ENCODE results near the gene OPHN1. TPM values are rescaled to one million over a fixed set of nuclear protein-coding genes. Genes with fewer than 3 reads are reported as not detected.
"Not testable (repeated sequence)": the region's sequence is repeated elsewhere in the genome, so short reads cannot be mapped to it uniquely, and the experiment has no call there.

The OPHN1 gene
- total RNA-seq, 2 experiments from 2014 or later: not detected

DNA sequence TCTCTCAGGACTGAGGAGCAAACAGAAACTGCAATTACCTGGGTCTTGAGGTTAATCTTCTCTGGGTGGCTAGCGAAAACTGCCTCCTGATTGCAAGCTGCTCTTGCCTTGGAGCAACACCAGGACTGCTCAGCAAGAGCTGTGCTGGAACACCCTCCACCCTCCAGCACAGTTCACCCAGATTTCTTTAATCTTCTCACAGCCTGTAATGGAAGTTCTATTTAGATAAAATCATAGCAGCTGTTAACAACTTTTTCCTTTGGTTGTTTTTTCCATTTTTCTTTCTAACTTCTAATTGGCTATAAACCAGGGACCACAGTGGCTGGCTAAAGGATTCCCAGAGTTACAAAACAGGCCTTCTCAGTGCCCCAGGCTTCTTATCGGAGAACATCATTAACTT, 36.3 kb downstream of the OPHN1 start:
- no peak overlapping the region for H3K27ac Mint-ChIP-seq
- Histone ChIP-seq H3K36me3 (ENCODE audit: insufficient read depth, low read length) (no peaks in the 10 kb centered on the region), H3K27me3 (ENCODE audit: control insufficient read depth in 1 of 2, insufficient read depth in 2 of 2, low read length in 2 of 2) (no peaks in the 10 kb centered on the region), H3K27ac (ENCODE audit: low read depth in 1 of 2, low read length in 2 of 2) (no peak overlapping the region), H3K4me3 (ENCODE audit: low read length) (no peak overlapping the region), H3K4me1 (ENCODE audit: insufficient read depth, low read length) (no peaks in the 10 kb centered on the region), H3K9me3 (ENCODE audit: control insufficient read depth in 1 of 2, insufficient read depth in 1 of 2, low read length in 2 of 2) (no peaks in the 10 kb centered on the region)
- no peak overlapping the region for H3K4me3 Mint-ChIP-seq
- ATAC-seq (ENCODE audit: poor library complexity) (no peak), DNase-seq (no peak)
- H3K9me3 Mint-ChIP-seq: no peaks in the 10 kb centered on the region
- H3K36me3 Mint-ChIP-seq (ENCODE audit: low read depth): no peaks in the 10 kb centered on the region
- TF ChIP-seq, protein P1, sequence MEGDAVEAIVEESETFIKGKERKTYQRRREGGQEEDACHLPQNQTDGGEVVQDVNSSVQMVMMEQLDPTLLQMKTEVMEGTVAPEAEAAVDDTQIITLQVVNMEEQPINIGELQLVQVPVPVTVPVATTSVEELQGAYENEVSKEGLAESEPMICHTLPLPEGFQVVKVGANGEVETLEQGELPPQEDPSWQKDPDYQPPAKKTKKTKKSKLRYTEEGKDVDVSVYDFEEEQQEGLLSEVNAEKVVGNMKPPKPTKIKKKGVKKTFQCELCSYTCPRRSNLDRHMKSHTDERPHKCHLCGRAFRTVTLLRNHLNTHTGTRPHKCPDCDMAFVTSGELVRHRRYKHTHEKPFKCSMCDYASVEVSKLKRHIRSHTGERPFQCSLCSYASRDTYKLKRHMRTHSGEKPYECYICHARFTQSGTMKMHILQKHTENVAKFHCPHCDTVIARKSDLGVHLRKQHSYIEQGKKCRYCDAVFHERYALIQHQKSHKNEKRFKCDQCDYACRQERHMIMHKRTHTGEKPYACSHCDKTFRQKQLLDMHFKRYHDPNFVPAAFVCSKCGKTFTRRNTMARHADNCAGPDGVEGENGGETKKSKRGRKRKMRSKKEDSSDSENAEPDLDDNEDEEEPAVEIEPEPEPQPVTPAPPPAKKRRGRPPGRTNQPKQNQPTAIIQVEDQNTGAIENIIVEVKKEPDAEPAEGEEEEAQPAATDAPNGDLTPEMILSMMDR (IDR thresholded peaks at IDR 0.05): no peak
- H3K4me1 Mint-ChIP-seq (ENCODE audit: low read depth): no peaks in the 10 kb centered on the region
- intact Hi-C loops (cut with DNase I, micrococcal nuclease): no loop called here
- peaks cover 5% of the 10 kb centered on the region for H3K27me3 Mint-ChIP-seq
- CTCF ChIA-PET: no interaction called here
- POLR2A ChIA-PET: no interaction called here

DNA sequence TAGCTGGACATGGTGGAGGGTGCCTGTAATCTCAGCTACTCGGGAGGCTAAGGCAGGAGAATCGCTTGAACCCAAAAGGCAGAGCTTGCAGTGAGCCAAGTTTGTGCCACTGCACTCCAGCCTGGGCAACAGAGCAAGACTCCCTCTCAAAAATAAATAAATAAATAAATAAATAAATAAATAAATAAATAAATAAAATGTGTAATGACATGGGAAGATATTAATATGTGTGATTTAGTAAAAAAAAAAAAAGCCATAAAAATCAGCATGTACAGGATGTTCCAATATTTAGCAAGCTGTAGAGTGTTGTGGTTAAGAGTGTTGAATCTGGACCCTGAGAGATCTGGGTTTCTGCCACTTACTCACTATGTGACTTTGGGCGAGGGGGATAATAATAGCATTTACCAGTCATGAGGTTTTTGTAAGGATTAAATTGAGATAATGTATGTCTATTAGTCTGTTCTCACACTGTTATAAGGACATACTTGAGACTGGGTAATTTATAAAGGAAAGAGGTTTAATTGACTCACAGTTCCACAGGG, 43.8 kb downstream of the OPHN1 start:
- H3K4me1 Mint-ChIP-seq (ENCODE audit: low read depth); H3K27me3 Mint-ChIP-seq; H3K36me3 Mint-ChIP-seq (ENCODE audit: low read depth); CTCF ChIA-PET; H3K9me3 ChIP-seq (ENCODE audit: control insufficient read depth in 1 of 2, insufficient read depth in 1 of 2, low read length in 2 of 2); DNase-seq; H3K27me3 ChIP-seq (ENCODE audit: control insufficient read depth in 1 of 2, insufficient read depth in 2 of 2, low read length in 2 of 2); H3K4me1 ChIP-seq (ENCODE audit: insufficient read depth, low read length); H3K27ac ChIP-seq (ENCODE audit: low read depth in 1 of 2, low read length in 2 of 2); H3K9me3 Mint-ChIP-seq; intact Hi-C loops (cut with DNase I, micrococcal nuclease); H3K4me3 ChIP-seq (ENCODE audit: low read length); H3K27ac Mint-ChIP-seq; POLR2A ChIA-PET; H3K4me3 Mint-ChIP-seq; H3K36me3 ChIP-seq (ENCODE audit: insufficient read depth, low read length); ATAC-seq (ENCODE audit: poor library complexity): not testable (repeated sequence)

DNA sequence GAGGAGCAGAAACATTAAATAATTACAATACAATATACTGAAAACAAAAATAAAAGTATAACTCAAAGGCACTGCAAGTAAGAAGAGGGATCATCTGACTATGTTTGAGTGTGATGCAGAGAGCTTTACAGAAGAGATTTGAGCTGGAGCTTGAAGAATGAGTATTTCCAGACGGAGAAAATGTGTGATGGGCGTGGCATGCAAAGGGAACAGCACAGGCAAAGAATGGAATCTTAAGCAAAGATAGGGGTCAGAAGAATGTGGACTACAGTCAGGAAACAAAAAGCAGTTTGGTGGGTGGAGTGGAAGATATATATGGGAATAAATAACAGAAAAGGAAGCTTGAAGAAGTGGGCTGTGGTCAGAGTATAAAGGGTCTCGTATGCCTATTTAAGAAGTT, 45.5 kb downstream of the OPHN1 start:
- ChIA-PET POLR2A (no interaction called here), CTCF (no interaction called here)
- no peak for DNase-seq
- Mint-ChIP-seq H3K36me3 (ENCODE audit: low read depth) (no peaks in the 10 kb centered on the region), H3K4me1 (ENCODE audit: low read depth) (no peaks in the 10 kb centered on the region), H3K4me3 (no peak overlapping the region), H3K27ac (no peak overlapping the region), H3K27me3 (no peaks in the 10 kb centered on the region), H3K9me3 (no peaks in the 10 kb centered on the region)
- intact Hi-C loops (cut with DNase I, micrococcal nuclease): no loop called here
- Histone ChIP-seq H3K36me3 (ENCODE audit: insufficient read depth, low read length) (no peaks in the 10 kb centered on the region), H3K27me3 (ENCODE audit: control insufficient read depth in 1 of 2, insufficient read depth in 2 of 2, low read length in 2 of 2) (no peaks in the 10 kb centered on the region), H3K9me3 (ENCODE audit: control insufficient read depth in 1 of 2, insufficient read depth in 1 of 2, low read length in 2 of 2) (no peaks in the 10 kb centered on the region), H3K4me3 (ENCODE audit: low read length) (no peak overlapping the region), H3K27ac (ENCODE audit: low read depth in 1 of 2, low read length in 2 of 2) (no peak overlapping the region), H3K4me1 (ENCODE audit: insufficient read depth, low read length) (no peaks in the 10 kb centered on the region)
- TF ChIP-seq, protein P1 (IDR thresholded peaks at IDR 0.05): no peak
- ATAC-seq (ENCODE audit: poor library complexity): no peak

GRCh38 chrX:68383540-68383939, 49.8 kb downstream of the OPHN1 start:
- no peak overlapping the region for H3K27ac ChIP-seq (ENCODE audit: low read depth in 1 of 2, low read length in 2 of 2)
- ATAC-seq (ENCODE audit: poor library complexity) (no peak), DNase-seq (no peak)
- intact Hi-C loops (cut with DNase I, micrococcal nuclease): no loop called here
- H3K4me3 ChIP-seq (ENCODE audit: low read length): no peak overlapping the region
- no peaks in the 10 kb centered on the region for H3K4me1 ChIP-seq (ENCODE audit: insufficient read depth, low read length)
- TF ChIP-seq, protein P1 (IDR thresholded peaks at IDR 0.05): no peak
- ChIA-PET CTCF (no interaction called here), POLR2A (no interaction called here)
- no peaks in the 10 kb centered on the region for H3K9me3 ChIP-seq (ENCODE audit: control insufficient read depth in 1 of 2, insufficient read depth in 1 of 2, low read length in 2 of 2)
- H3K36me3 ChIP-seq (ENCODE audit: insufficient read depth, low read length): no peaks in the 10 kb centered on the region
- no peaks in the 10 kb centered on the region for H3K27me3 ChIP-seq (ENCODE audit: control insufficient read depth in 1 of 2, insufficient read depth in 2 of 2, low read length in 2 of 2)
- H3K4me3 Mint-ChIP-seq: no peak overlapping the region
- H3K4me1 Mint-ChIP-seq (ENCODE audit: low read depth): no peaks in the 10 kb centered on the region
- H3K9me3 Mint-ChIP-seq: no peaks in the 10 kb centered on the region
- H3K27me3 Mint-ChIP-seq: no peaks in the 10 kb centered on the region
- no peak overlapping the region for H3K27ac Mint-ChIP-seq
- H3K36me3 Mint-ChIP-seq (ENCODE audit: low read depth): no peaks in the 10 kb centered on the region

GRCh38 chrX:68377579-68377978, 55.7 kb downstream of the OPHN1 start:
- H3K4me1 ChIP-seq (ENCODE audit: insufficient read depth, low read length); ATAC-seq (ENCODE audit: poor library complexity); intact Hi-C loops (cut with DNase I, micrococcal nuclease); H3K27ac ChIP-seq (ENCODE audit: low read depth in 1 of 2, low read length in 2 of 2); DNase-seq; H3K9me3 ChIP-seq (ENCODE audit: control insufficient read depth in 1 of 2, insufficient read depth in 1 of 2, low read length in 2 of 2); H3K4me1 Mint-ChIP-seq (ENCODE audit: low read depth); POLR2A ChIA-PET; H3K4me3 ChIP-seq (ENCODE audit: low read length); H3K36me3 ChIP-seq (ENCODE audit: insufficient read depth, low read length); H3K4me3 Mint-ChIP-seq; H3K9me3 Mint-ChIP-seq; H3K27me3 Mint-ChIP-seq; CTCF ChIA-PET; H3K27ac Mint-ChIP-seq; H3K36me3 Mint-ChIP-seq (ENCODE audit: low read depth); H3K27me3 ChIP-seq (ENCODE audit: control insufficient read depth in 1 of 2, insufficient read depth in 2 of 2, low read length in 2 of 2): not testable (repeated sequence)
